Body of pancreas (tissue), 4 donors: Measurements from ENCODE around the gene ARHGAP26.

Experiments
- POLR2A ChIP-seq, 3 donors: fragments of 450-650 bp; IDR thresholded peaks; one replicate each; pipeline ENCODE4 v1.6.1; 2016; ENCODE audit warnings: antibody characterized with exemption in 3 of 3, mild to moderate bottlenecking in 2 of 3
- TF ChIP-seq, protein P1 (sequence below), 7 experiments: fragments of 450-650 bp in 4 of 7; fragments of 200-600 bp in 3 of 7; sonication (generic) in 3 of 7; IDR thresholded peaks; one replicate each; pipeline ENCODE4 v1.5.1; 2016 to 2019; ENCODE audit warnings: antibody characterized with exemption in 7 of 7

DNA sequence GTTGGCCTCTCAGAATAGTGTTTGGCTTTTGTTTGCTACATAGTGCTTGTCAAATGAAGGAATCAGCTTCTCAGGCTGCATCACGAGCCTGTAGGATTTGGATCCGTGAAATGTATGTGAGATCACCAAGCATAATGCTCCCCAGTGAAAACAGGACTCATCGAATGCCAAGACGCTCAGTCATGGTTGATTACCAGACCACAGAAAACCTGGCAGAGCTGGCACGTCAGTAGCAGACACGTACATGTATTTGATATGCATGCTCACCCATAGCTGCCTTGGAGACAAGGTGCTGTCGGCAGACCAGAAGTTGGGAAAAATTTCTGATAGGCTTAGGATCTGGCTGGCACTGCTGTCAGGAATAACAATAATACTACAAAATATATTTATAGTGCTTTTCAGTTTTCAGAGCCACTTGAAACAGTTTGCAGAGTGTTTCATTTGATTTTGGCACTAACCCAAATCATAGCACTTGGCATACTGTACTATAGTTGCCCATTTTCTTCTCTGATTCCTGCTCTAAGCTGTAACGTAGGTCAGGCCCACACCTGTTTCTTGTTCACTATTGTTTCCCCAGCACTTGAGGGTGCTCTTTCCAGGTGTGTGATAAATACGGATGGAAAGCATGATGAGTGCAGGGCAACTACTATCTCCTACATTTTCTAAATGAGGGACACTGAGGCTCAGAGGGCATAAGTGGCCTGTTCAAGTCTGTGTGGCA, 407.2 kb downstream of the ARHGAP26 start:
- TF ChIP-seq, protein P1, sequence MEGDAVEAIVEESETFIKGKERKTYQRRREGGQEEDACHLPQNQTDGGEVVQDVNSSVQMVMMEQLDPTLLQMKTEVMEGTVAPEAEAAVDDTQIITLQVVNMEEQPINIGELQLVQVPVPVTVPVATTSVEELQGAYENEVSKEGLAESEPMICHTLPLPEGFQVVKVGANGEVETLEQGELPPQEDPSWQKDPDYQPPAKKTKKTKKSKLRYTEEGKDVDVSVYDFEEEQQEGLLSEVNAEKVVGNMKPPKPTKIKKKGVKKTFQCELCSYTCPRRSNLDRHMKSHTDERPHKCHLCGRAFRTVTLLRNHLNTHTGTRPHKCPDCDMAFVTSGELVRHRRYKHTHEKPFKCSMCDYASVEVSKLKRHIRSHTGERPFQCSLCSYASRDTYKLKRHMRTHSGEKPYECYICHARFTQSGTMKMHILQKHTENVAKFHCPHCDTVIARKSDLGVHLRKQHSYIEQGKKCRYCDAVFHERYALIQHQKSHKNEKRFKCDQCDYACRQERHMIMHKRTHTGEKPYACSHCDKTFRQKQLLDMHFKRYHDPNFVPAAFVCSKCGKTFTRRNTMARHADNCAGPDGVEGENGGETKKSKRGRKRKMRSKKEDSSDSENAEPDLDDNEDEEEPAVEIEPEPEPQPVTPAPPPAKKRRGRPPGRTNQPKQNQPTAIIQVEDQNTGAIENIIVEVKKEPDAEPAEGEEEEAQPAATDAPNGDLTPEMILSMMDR (IDR thresholded peaks at IDR 0.05), result no peak
- TF ChIP-seq POLR2A (IDR thresholded peaks at IDR 0.05), result no peak
